NB4 (cell line): ENCODE data around the gene CLEC4C.

Experiments
- DNase-seq: peaks from one replicate; pipeline ENCODE4 v3.0.0; 2010; ENCODE audit warnings: low read depth
- H3K4me3 ChIP-seq: one replicate; pipeline ENCODE4 v1.5.1; 2011; ENCODE audit warnings: mild to moderate bottlenecking, low read depth, low read length, moderate library complexity
- MAX ChIP-seq: IDR thresholded peaks from 2 replicates; pipeline ENCODE4 v1.6.1; 2011; ENCODE audit warnings: low read depth, low read length
- MYC ChIP-seq: IDR thresholded peaks from 2 replicates; pipeline ENCODE4 v1.6.1; 2011; ENCODE audit warnings: low read depth, low read length
- POLR2A ChIP-seq: IDR thresholded peaks from 2 replicates; pipeline ENCODE4 v1.6.1; 2011; ENCODE audit warnings: mild to moderate bottlenecking; ENCODE audit not compliant: insufficient read length; ENCODE audit errors: extremely low read depth
- TF ChIP-seq, protein P1 (sequence below): IDR thresholded peaks from one replicate; pipeline ENCODE4 v1.5.1; 2012; ENCODE audit warnings: low read depth, low read length

Gene CLEC4C

GRCh38 chr12:7729746-7730145, 17.4 kb downstream of the CLEC4C start:
- DNase-seq: no peak
- no peak for TF ChIP-seq MYC
- TF ChIP-seq MAX: no peak
- TF ChIP-seq, protein P1, sequence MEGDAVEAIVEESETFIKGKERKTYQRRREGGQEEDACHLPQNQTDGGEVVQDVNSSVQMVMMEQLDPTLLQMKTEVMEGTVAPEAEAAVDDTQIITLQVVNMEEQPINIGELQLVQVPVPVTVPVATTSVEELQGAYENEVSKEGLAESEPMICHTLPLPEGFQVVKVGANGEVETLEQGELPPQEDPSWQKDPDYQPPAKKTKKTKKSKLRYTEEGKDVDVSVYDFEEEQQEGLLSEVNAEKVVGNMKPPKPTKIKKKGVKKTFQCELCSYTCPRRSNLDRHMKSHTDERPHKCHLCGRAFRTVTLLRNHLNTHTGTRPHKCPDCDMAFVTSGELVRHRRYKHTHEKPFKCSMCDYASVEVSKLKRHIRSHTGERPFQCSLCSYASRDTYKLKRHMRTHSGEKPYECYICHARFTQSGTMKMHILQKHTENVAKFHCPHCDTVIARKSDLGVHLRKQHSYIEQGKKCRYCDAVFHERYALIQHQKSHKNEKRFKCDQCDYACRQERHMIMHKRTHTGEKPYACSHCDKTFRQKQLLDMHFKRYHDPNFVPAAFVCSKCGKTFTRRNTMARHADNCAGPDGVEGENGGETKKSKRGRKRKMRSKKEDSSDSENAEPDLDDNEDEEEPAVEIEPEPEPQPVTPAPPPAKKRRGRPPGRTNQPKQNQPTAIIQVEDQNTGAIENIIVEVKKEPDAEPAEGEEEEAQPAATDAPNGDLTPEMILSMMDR: no peak
- TF ChIP-seq POLR2A: no peak
- H3K4me3 ChIP-seq: no peak overlapping the region

- no peak overlapping the region for H3K4me3 ChIP-seq
- no peak for DNase-seq
- no peak for TF ChIP-seq POLR2A
- no peak for TF ChIP-seq MAX
- TF ChIP-seq, protein P1: no peak
- no peak for TF ChIP-seq MYC
Measured at GRCh38 chr12:7723926-7724325, 23.2 kb downstream of the CLEC4C start.

DNA sequence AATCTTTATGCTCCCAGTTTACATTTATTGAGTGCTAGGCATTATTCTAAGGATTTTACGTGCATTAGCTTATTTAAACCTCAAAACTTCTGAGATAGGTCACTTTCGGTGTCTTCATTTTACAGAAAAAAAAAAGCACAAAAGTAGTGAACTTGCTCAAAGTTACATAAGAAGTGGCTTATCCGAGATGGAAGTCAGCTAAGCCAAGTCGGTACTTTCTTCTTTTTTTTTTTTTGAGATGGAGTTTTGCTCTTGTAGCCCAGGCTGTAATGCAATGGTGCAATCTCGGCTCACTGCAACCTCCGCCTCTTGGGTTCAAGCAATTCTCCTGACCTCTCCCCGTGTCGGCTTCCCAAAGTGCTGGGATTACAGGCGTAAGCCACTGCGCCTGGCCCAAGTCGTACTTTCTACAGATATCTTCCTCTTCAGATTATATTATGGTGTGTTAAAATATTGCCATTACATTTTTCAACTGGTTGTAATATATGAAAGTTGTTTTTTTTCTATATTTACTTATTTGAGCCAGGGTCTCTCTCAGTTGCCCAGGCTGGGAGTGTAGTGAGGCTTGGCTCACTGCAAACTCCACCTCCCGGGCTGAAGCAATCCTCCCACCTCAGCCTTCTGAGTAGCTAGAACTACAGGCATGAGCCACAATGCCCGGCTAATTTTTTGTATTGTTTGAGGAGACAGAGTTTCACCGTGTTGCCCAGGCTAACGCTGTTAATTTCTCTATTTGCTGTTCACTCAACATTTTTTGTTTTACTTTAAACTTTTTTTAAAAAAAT, 27.0 kb downstream of the CLEC4C start:
- no peak for DNase-seq
- no peak overlapping the region for H3K4me3 ChIP-seq
- TF ChIP-seq MYC (no peak), POLR2A (no peak), MAX (no peak)
- TF ChIP-seq, protein P1: no peak

- TF ChIP-seq MAX (no peak), MYC (no peak), POLR2A (no peak)
- TF ChIP-seq, protein P1: no peak
- peak; percentile 47 for DNase-seq
- no peak overlapping the region for H3K4me3 ChIP-seq
Measured at GRCh38 chr12:7716381-7716780, 30.8 kb downstream of the CLEC4C start.

DNA sequence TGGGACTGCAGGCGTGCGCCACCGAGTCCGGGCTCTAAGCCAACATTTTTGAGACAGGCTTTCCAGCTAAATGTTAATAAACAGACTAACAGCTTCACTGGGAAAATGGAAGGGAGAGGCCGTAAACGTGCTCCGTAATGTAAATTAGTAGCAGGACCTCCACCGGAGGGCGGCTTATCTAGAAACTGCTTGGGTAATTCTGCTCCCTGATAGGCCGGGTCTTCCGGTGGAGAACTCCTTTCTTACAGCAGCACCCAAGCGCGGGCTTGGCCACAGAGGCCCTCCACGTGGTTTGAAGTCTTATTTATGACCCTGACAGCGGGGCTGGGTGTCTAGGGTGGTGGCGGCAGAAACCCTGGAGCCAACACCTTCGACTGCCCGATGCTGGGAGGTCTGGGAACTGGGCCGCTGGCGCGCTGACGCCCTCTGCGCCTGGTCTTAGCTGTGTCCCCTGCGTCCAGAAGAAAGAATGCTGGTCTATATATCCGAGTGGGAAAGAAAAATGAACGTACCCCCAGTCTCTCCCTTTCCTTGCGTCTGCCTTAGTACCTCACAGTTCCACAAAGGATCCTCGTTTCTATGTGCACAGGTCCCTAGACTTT, 34.2 kb downstream of the CLEC4C start:
- TF ChIP-seq MYC: no peak
- TF ChIP-seq MAX: no peak
- TF ChIP-seq, protein P1: no peak
- no peak for TF ChIP-seq POLR2A
- H3K4me3 ChIP-seq: no peak overlapping the region
- DNase-seq: no peak
